Tibial nerve (tissue), 4 donors: ENCODE measurements around the gene LRPPRC. TPM values are rescaled to one million over a fixed set of nuclear protein-coding genes. Genes with fewer than 3 reads are reported as not detected.

Experiments
- DNase-seq, 2 donors: peaks; one replicate each; pipeline ENCODE4 v3.0.0-alpha.2; 2019; ENCODE audit warnings: low spot score in 2 of 2
- H3K27ac ChIP-seq, 4 donors: fragments of 200-600 bp; sonication (generic) in 3 of 4; one replicate each; pipeline ENCODE4 v1.5.1; 2017 to 2019; ENCODE audit warnings: mild to moderate bottlenecking in 1 of 4
- H3K27me3 ChIP-seq, 2 donors: fragments of 200-600 bp; sonication (generic) in 1 of 2; one replicate each; pipeline versions ENCODE4 v1.5.1 to v1.6.0; 2017 to 2019
- H3K36me3 ChIP-seq, 3 donors: fragments of 200-600 bp; sonication (generic); one replicate each; pipeline ENCODE4 v1.5.1; 2018 to 2019
- H3K4me1 ChIP-seq, 4 donors: fragments of 200-600 bp; sonication (generic) in 3 of 4; one replicate each; pipeline ENCODE4 v1.5.1; 2017 to 2019
- H3K4me3 ChIP-seq, 4 donors: fragments of 200-600 bp; sonication (generic) in 3 of 4; one replicate each; pipeline ENCODE4 v1.5.1; 2017 to 2019; ENCODE audit warnings: mild to moderate bottlenecking in 1 of 4, moderate library complexity in 1 of 4
- H3K9me3 ChIP-seq, 4 donors: fragments of 200-600 bp; sonication (generic) in 3 of 4; one replicate each; pipeline ENCODE4 v1.5.1; 2017 to 2019
- CTCF ChIP-seq, 5 experiments: fragments of 200-600 bp in 3 of 5; fragments of 450-650 bp in 2 of 5; sonication (generic) in 3 of 5; IDR thresholded peaks; one replicate each; pipeline ENCODE4 v1.5.1; 2016 to 2019; ENCODE audit warnings: antibody characterized with exemption in 5 of 5, mild to moderate bottlenecking in 3 of 5, moderate library complexity in 2 of 5
- EP300 ChIP-seq, 2 donors: sonication (generic); formaldehyde crosslinking; IDR thresholded peaks; one replicate each; pipeline ENCODE4 v1.6.1; 2017; ENCODE audit warnings: antibody characterized with exemption in 2 of 2, mild to moderate bottlenecking in 1 of 2
- POLR2A ChIP-seq, 2 donors: fragments of 450-650 bp; IDR thresholded peaks; one replicate each; pipeline ENCODE4 v1.6.1; 2017; ENCODE audit warnings: antibody characterized with exemption in 2 of 2, mild to moderate bottlenecking in 2 of 2, moderate library complexity in 2 of 2
- WGBS, 2 donors: methylation state at CpG; one replicate each; pipeline ENCODE4 v1.1.5; 2018; 5-methylcytosine and 5-hydroxymethylcytosine counted together
- total RNA-seq, 4 donors: library from RNA; depleted of rRNA; stranded (reverse); fragments of >200 nt; gene quantifications; one replicate each; pipeline ENCODE4 v1.1.0, GENCODE V29; 2016

Gene LRPPRC
- total RNA-seq, 4 donors from 2014 or later = 42.2 to 53.4 (median 49.7) TPM

GRCh38 chr2:43943809-43944452 lies 51.9 kb downstream of the LRPPRC start:
- H3K4me3 ChIP-seq = no peak overlapping the region
- 36 to 42% methylated on average over 5 of the region's 5 CpGs for WGBS, 2 donors
- H3K27ac ChIP-seq = no peak overlapping the region
- no peaks in the 10 kb centered on the region for H3K9me3 ChIP-seq
- H3K4me1 ChIP-seq = peaks cover 0 to 7% (median 0%) of the 10 kb centered on the region in 4 donors
- DNase-seq = no peak
- H3K36me3 ChIP-seq = peaks cover 0 to 73% (median 8%) of the 10 kb centered on the region in 3 donors
- TF ChIP-seq CTCF (IDR thresholded peaks at IDR 0.05) (no peak), EP300 (IDR thresholded peaks at IDR 0.05) (no peak), POLR2A (IDR thresholded peaks at IDR 0.05) (no peak)
- H3K27me3 ChIP-seq = no peaks in the 10 kb centered on the region

GRCh38 chr2:43943323-43943722 lies 52.5 kb downstream of the LRPPRC start:
- no peak overlapping the region for H3K27ac ChIP-seq
- peaks cover 0 to 67% (median 5%) of the 10 kb centered on the region in 3 donors for H3K36me3 ChIP-seq
- H3K9me3 ChIP-seq = no peaks in the 10 kb centered on the region
- no peak overlapping the region for H3K4me3 ChIP-seq
- 86 to 89% methylated on average over 1 of the region's 1 CpG for WGBS, 2 donors
- no peak for DNase-seq
- no peaks in the 10 kb centered on the region for H3K27me3 ChIP-seq
- H3K4me1 ChIP-seq = peaks cover 0 to 7% (median 0%) of the 10 kb centered on the region in 4 donors
- TF ChIP-seq POLR2A (IDR thresholded peaks at IDR 0.05) (no peak), CTCF (IDR thresholded peaks at IDR 0.05) (no peak), EP300 (IDR thresholded peaks at IDR 0.05) (no peak)

- peaks cover 0 to 62% (median under 1%) of the 10 kb centered on the region in 3 donors for H3K36me3 ChIP-seq
- H3K4me1 ChIP-seq = peaks cover 0 to 7% (median 0%) of the 10 kb centered on the region in 4 donors
Measured at GRCh38 chr2:43942881-43943280, 52.9 kb downstream of the LRPPRC start.

GRCh38 chr2:43941966-43942365 lies 53.8 kb downstream of the LRPPRC start:
- WGBS, 2 donors = 35 to 41% methylated on average over 4 of the region's 4 CpGs
- Histone ChIP-seq H3K27ac (no peak overlapping the region), H3K4me3 (no peak overlapping the region), H3K4me1 (peaks cover 0 to 7% (median 0%) of the 10 kb centered on the region in 4 donors), H3K27me3 (no peaks in the 10 kb centered on the region), H3K36me3 (peaks cover 0 to 58% (median 0%) of the 10 kb centered on the region in 3 donors), H3K9me3 (no peaks in the 10 kb centered on the region)
- TF ChIP-seq POLR2A (IDR thresholded peaks at IDR 0.05) (no peak), CTCF (IDR thresholded peaks at IDR 0.05) (no peak), EP300 (IDR thresholded peaks at IDR 0.05) (no peak)
- DNase-seq = no peak

More at GRCh38 chr2:43942881-43943280, 52.9 kb downstream of the LRPPRC start:
- WGBS, 2 donors = 95 to 96% methylated on average over 1 of the region's 1 CpG
- H3K4me3 ChIP-seq = no peak overlapping the region
- no peak for DNase-seq
- TF ChIP-seq EP300 (IDR thresholded peaks at IDR 0.05) (no peak), POLR2A (IDR thresholded peaks at IDR 0.05) (no peak), CTCF (IDR thresholded peaks at IDR 0.05) (no peak)
- H3K9me3 ChIP-seq = no peaks in the 10 kb centered on the region
- no peaks in the 10 kb centered on the region for H3K27me3 ChIP-seq
- H3K27ac ChIP-seq = no peak overlapping the region

- Histone ChIP-seq H3K9me3 (no peaks in the 10 kb centered on the region), H3K4me1 (peaks cover 0 to 7% (median 0%) of the 10 kb centered on the region in 4 donors), H3K27me3 (no peaks in the 10 kb centered on the region), H3K4me3 (no peak overlapping the region), H3K27ac (no peak overlapping the region), H3K36me3 (peaks cover 0 to 53% (median 0%) of the 10 kb centered on the region in 3 donors)
- TF ChIP-seq CTCF (IDR thresholded peaks at IDR 0.05) (no peak), POLR2A (IDR thresholded peaks at IDR 0.05) (no peak), EP300 (IDR thresholded peaks at IDR 0.05) (no peak)
- no peak for DNase-seq
- WGBS, 2 donors = 74 to 75% methylated on average over 3 of the region's 3 CpGs
Measured at GRCh38 chr2:43941359-43941758, 54.4 kb downstream of the LRPPRC start.
